RPMI7951 (cell line): ENCODE data around the gene EML3. TPM values are rescaled to one million over a fixed set of nuclear protein-coding genes. Genes with fewer than 3 reads are reported as not detected.
A peak's percentile ranks its signal among the peaks of the same experiment; 100 is the strongest.
"Not testable (repeated sequence)": the region's sequence is repeated elsewhere in the genome, so short reads cannot be mapped to it uniquely, and the experiment has no call there.

Source experiments
- DNase-seq: peaks from one replicate; pipeline ENCODE4 v3.0.0-alpha.2; 2012; ENCODE audit warnings: low read depth
- total RNA-seq: library from RNA; depleted of rRNA; stranded (reverse); fragments of >200 nt; shearing (Covaris generic); gene quantifications from 2 replicates; pipeline ENCODE4 v1.2.3, GENCODE V29; 2014

EML3 gene
- total RNA-seq, 1 experiment from 2014 or later, result 7.1 TPM

- peak; percentile 100 for DNase-seq
These were observed 38.8 kb downstream of the EML3 start, which contains the start of gene EEF1G for GRCh38 chr11:62573592-62574362. TSS of gene EEF1G (minus strand) at chr11:62573891. CDS start at chr11:62573842, 49 bp downstream.

GRCh38 chr11:62573006-62573591, 39.5 kb downstream of the EML3 start:
- DNase-seq, result peak; percentile 21

GRCh38 chr11:62572431-62572830, 40.1 kb downstream of the EML3 start:
- no peak for DNase-seq

- not testable (repeated sequence) for DNase-seq
These were observed 41.1 kb downstream of the EML3 start for GRCh38 chr11:62571493-62571892.

GRCh38 chr11:62570903-62571302, 41.7 kb downstream of the EML3 start:
- not testable (repeated sequence) for DNase-seq

- no peak for DNase-seq
These were observed 43.0 kb downstream of the EML3 start for GRCh38 chr11:62569611-62570010.

GRCh38 chr11:62567018-62567633, 45.4 kb downstream of the EML3 start:
- no peak for DNase-seq

- DNase-seq, result no peak
These were observed 46.3 kb downstream of the EML3 start for GRCh38 chr11:62566247-62566646.

- DNase-seq, result no peak
These were observed 47.3 kb downstream of the EML3 start for GRCh38 chr11:62565100-62565802.

GRCh38 chr11:62561677-62562230, 50.8 kb downstream of the EML3 start:
- not testable (repeated sequence) for DNase-seq

- DNase-seq, result peak; percentile 95
These were observed 51.9 kb downstream of the EML3 start for GRCh38 chr11:62560566-62561103.

- DNase-seq, result not testable (repeated sequence)
These were observed 52.9 kb downstream of the EML3 start for GRCh38 chr11:62559626-62560025.

GRCh38 chr11:62559204-62559603, 53.4 kb downstream of the EML3 start:
- DNase-seq, result no peak

- DNase-seq, result no peak
These were observed 53.9 kb downstream of the EML3 start for GRCh38 chr11:62558669-62559068.

GRCh38 chr11:62556875-62557631, 55.5 kb downstream of the EML3 start:
- peak; percentile 39 for DNase-seq

- DNase-seq, result peak; percentile 99
These were observed 56.3 kb downstream of the EML3 start for GRCh38 chr11:62556108-62556874.

- DNase-seq, result peak; percentile 36
These were observed 57.0 kb downstream of the EML3 start for GRCh38 chr11:62555464-62556107.

- DNase-seq, result peak; percentile 38
These were observed 58.0 kb downstream of the EML3 start for GRCh38 chr11:62554387-62555167.
